Measurements from ENCODE around the gene AMOT.
"Not testable (repeated sequence)": the region's sequence is repeated elsewhere in the genome, so short reads cannot be mapped to it uniquely, and the experiment has no call there.

AMOT gene, protein sequence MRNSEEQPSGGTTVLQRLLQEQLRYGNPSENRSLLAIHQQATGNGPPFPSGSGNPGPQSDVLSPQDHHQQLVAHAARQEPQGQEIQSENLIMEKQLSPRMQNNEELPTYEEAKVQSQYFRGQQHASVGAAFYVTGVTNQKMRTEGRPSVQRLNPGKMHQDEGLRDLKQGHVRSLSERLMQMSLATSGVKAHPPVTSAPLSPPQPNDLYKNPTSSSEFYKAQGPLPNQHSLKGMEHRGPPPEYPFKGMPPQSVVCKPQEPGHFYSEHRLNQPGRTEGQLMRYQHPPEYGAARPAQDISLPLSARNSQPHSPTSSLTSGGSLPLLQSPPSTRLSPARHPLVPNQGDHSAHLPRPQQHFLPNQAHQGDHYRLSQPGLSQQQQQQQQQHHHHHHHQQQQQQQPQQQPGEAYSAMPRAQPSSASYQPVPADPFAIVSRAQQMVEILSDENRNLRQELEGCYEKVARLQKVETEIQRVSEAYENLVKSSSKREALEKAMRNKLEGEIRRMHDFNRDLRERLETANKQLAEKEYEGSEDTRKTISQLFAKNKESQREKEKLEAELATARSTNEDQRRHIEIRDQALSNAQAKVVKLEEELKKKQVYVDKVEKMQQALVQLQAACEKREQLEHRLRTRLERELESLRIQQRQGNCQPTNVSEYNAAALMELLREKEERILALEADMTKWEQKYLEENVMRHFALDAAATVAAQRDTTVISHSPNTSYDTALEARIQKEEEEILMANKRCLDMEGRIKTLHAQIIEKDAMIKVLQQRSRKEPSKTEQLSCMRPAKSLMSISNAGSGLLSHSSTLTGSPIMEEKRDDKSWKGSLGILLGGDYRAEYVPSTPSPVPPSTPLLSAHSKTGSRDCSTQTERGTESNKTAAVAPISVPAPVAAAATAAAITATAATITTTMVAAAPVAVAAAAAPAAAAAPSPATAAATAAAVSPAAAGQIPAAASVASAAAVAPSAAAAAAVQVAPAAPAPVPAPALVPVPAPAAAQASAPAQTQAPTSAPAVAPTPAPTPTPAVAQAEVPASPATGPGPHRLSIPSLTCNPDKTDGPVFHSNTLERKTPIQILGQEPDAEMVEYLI

DNA sequence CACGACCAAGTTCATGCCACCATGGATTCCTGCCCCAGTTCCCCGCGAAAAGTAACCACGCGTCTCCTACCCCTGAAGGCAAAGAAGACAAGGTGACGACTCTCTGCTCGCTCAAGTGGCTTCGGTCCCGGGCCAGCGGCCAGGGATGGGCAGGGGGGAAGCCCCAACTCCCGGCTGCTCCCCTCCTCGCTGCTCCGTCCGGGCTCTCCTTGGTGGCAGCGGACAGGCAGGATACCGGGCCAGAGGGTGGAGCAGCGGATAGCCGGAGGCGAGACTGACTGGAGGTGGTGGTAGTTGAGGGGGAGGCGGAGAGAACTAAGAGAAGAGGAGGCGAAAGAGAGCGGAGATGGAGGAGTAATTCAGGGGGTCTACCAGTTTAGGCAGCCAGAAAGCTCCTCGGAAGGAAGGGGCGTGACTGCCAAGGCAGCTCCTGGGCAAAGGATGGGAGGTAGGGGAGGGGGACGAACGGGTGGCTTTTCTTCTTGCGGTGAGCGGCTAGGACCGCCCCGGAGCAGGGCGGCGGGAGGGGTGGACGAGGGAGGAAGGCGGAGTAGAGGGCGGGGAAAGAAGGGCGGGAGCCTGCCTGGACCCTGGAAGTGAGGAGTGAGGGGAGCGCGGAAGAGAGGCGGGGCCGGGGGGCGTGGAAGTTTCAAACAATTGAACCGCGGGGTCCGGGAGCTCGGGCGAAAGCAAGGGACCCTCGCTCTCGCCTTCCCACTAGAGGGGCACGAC is at the start of gene AMOT:
AMOT (minus strand) TSS at position 450 of the 732 bp plus-strand sequence. CDS start 17,705 bp downstream, outside the sequence.
- DNase-seq = peak; percentile 1

DNA sequence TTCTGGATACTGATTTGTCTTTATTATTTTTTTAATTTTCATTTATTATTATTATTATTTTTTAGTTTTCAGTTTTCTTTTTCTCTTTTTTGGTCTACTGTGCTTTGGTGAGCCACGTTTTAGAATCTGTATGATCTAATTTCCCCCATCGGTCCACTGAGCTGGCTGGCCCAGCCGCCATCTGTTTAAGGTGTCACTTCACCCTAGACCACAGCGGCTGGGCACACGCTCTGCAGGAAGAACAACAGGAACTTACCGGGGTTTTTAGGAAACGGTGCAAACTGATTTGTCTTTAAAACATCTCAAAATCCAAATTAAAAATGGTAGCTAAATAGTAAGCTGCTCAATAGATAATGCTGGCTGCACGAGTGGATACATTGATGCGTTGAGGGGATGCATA is 48.8 kb upstream of the AMOT start:
- DNase-seq = no peak

DNA sequence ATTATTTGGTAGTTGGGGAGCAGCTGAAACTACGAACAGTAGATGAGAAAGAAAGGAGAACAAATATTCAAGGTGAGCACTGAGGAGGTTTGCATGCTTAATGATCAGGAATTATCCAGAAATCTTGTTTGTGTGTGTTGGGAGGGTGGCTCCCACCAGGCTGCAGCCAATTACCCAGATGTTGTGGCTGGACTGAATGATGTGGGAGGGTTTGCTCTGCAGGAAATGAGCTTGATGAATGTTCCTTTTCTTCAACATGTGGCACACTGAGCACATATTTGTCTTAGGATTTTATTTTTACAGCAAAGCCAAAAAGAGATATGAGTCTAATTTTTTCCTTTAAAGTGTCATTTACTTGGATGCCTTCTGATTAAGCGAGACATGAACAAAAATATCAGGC is 48.3 kb upstream of the AMOT start:
- DNase-seq = no peak

DNA sequence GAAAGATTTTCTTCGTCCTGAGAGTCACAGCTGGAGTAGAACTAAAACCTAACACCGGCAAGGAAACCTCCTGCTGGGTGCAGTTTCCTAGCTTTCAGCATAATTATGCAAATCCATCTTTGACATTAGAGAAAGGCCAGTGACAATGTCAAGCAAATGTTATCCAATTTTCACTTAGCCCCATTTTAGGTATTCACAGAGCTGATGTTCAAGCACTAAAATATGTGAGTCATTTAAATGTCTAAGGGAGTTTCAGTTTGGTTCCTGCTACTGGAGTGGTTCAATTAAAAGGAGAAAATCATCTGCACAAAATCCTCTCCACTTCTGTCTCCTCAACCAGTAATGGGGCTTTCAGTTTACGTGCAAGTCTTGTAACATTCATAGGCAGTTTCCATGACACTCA is 37.1 kb upstream of the AMOT start:
- DNase-seq = no peak

DNA sequence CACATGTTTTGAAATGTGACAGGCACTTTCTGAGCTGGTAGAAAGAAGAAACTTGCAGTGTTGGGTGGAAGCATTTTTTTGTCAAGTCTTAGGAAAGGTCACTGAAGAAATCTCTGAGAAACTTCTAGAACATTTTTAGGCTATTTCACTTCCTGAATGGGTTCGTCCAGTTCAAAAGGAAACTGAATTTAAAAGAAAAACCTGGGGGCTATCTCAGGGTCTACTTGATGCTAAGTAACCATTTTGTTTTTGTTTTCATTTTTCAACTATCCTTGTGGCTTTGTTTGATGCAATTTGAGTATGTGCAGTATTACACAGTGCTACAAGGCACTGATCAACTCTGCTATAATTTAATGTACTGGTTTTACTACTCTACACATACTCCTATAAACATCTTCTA is 34.0 kb upstream of the AMOT start:
- no peak for DNase-seq

DNA sequence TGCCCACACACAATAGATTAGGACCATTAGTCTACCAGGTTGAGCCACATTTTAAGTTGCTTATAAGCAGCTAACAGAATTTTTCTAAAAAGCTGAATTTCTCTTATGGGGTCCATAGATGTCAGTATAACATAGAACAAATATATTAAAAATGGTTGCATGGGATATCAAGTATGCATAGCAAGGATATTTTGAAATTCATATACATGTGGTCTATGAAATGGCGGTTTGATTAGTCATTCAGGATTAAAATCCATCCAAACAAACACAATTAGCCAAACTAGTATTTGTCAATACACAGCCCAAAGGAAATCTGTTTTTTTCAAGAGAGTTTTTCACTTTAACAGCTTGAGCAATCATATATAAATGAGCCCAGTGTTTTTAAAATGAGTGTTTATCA is 33.5 kb upstream of the AMOT start:
- DNase-seq = no peak

DNA sequence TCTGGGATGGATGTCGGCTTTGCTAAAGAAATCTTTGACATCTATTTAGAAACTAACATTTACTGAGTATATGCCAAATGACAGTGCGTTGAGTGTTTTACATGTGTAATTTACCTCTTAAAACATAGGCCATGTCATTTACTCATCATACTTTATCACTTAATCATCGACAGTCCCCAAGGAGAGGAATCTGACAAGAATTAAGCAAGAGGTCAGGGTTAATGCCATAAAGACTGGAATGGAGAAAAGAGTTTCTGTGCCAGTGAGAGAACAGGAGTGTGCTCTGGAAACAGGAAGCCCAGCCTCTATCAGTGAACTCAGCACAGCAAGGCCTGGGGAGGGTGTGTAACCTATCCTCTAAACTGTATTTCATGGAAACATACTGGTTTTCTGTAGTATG is 28.0 kb upstream of the AMOT start:
- no peak for DNase-seq

DNA sequence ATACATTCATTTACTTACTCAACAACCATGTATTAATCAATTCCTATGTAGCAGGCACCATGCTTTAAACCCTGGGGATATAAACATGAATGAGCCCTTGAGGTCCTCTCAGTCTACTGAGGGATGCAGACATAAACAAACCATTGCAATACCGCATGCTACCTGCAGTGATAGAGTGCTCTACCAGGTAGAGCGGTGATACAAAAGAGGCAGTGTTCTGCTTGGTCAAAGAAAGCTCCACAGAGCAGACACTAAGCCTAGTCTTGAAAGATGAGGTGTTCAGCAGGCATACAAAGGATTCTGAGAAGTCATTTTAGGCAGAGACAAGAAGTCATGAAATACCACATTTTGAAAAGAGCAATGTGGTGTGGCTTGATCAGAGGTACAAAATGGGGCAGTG is 26.9 kb upstream of the AMOT start:
- DNase-seq = no peak

DNA sequence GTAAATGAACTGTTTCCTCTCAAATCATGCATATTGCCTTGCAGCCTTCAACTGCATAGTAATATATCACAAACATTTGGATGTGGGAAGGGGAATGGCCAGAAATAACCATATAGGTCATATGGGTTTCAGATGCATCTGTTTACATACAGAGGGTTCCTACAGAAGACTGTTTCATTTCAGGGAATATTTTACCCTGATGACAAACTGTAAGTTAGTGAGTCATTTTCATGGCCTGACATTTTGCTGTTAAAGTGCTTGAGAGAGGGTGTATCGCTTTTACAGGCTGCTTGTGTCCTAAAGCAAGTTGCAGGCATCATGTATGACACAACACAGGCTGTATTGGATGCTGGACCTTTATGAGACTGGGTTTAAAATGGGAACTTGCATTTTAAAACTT is 25.5 kb upstream of the AMOT start:
- no peak for DNase-seq

DNA sequence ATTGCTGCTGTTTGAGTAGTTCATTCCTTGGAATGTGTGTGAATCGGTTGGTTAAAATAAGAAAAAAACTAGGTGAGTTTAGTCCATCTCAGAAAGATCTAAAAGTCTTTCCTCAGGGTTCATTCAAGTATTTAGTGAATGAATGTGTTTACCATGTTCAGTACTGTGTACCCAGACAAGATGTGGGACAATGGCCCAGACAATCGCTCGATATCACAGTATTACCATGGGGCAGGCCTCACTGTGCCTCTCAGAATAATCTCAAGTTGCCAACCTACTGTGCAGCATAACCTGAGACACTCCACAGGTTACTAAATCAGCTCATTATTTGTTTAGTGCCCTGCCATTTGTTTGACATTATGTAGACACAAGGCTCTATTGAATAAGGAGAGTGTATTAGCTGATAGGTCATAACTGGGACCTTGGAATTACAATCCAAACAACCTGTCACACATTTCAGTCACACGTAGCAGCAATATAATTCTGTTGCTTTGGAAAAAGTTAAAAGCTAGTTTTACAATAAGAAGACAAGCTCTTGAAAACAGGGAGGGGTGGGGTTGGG is 24.9 kb upstream of the AMOT start:
- DNase-seq = no peak

DNA sequence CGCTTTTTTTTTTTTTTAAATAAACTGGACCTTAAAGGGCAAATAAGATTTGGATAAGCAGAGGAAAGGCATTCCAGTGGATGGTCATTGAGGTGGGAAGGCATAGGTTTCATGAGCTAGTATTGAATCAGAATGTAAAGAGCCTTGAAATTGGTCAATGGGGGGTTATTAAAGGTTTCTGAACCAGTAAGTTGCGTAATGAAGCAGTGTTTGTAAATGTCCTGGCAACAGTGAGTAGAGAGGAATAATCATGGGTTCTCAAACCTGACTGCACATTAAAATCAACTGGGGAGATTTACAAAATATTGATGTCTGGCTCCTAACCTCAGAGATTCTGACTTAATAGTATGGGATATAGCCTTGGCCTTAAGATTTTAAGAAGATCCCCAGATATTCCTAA is 23.2 kb upstream of the AMOT start:
- no peak for DNase-seq

DNA sequence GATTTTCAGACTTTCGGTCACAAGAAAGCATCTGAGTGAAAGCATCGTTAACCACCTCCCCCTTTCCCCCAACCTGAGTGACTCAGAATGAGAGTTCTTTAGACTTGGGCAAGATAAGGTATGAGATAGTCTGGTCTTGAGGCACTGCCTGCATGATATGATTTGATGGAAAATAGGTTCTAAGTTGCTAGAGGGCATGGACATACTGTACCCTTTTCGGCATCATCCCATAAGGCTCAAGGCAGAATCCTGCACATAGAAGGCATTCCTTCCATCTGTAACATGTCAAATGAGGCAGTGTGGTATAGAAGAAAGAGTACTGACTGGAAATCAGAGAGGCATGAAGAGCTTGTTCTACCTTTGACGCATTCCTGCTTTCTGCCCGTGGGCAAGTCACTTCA is 16.8 kb upstream of the AMOT start:
- no peak for DNase-seq

DNA sequence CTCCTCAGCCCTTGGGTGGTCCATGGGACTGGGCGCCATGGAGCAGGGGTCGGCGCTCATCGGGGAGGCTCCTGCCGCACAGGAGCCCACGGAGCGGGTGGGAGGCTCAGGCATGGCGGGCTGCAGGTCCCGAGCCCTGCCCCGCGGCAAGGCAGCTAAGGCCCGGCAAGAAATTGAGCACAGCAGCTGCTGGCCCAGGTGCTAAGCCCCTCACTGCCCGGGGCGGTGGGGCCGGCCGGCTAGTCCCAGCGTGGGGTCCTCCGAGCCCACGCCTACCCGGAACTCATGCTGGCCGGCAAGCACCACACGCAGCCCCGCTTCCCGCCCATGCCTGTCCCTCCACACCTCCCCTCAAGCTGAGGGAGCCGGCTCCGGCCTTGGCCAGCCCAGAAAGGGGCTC is 14.3 kb upstream of the AMOT start:
- DNase-seq = not testable (repeated sequence)

DNA sequence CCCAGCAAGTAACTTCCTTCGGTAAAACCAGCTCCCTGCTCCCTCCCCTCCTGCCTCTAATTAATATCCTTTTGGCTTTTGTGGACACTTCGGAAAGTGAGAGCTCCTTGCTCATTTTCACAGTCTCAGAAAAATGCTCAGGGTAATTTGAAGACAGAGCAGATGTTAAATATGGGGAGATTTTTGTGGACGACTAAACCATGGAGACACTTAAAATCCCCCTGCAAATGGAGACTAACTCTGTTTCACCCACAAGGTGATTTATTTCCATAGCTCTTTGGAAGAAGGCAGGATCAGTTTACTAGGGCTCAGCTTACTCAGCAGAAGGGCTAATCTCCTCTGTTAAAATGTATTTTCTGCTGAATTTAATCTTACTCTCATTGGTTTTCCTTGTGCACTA is 12.2 kb upstream of the AMOT start:
- no peak for DNase-seq

DNA sequence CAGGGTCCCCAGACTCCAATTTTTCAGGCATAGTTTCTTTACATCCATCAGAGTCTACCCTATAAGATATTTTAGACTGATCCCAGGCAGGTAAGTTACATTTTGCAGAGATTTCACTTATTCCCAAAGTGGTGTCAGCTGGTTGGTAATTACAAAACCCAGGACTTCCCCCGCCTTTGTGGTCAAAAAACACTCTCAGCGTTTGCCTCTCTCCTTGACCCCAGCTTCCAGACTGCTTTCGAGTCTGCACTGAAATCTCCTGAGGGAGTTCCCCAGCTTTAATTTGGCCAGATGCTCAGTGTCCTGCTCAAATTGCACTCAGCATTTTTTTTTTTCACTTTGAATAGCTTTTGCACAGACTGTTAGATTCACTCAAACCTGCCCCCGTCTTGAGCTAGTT is 11.2 kb upstream of the AMOT start:
- DNase-seq = no peak

DNA sequence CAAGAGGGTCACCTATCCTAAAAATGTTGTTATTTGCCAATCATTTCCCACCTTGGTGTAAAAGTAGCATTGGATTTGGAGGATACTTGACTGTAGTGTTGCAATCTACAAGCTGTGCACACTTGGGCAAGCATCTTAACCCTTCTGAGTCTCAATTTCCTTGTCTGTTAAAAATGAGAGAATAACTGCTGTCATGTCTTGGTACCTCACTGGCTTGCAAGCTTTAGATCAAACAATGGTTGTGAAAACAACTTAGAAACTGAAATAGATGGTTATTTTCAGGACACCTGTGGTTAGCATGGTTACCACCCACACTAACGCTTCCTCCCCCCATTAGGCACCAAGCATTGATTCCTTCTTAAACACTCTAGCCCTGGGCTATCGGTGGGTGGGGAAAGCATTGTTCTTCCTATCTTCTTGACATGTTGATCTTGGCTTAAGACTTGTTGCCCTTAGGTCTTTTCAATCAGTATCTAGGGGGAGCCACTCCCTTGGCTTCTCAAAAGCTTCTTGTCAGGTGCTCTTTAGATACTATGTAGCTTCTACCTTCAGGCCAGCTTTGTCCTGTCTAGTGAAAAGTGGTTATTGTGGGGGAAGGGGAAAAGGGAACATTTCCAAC is 10.6 kb upstream of the AMOT start:
- no peak for DNase-seq

DNA sequence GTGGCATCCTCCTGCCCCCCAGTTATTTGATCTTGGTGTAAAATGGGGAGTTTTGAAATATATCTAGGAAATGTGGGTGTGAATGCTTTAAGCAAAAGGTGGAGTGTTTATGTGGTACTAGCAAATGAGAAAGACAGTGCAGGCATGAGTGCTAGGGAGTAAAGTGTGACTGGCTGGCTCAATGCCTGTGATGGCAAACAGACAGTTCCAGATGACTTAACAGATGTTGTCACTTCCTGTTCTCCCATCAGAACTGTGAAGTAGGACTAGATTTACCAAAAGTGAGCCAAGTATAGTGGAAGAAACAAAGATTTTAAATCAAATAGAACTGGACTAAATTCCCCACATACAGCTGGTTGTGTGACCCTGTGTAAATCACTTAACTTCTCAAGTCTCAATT is 8.4 kb upstream of the AMOT start:
- peak; percentile 7 for DNase-seq

DNA sequence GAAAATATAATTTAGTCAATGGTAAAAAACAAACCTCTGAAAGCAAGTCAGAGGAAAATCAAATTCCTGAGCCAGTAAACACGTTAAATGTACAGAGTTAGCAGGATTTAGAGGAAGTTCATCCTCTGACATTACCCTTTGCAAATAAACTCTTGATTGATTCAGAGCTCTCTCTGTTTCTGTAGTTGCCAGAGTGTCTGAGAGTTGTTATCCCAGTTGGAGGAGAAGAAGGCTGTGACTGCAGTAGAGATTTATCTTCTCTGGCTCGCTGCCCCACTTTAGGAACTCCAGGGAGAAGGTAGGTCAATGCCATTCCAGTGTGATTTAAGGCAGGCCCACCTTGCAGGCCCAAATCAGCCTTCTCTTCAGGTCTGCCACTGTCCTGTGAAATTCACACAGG is 6.2 kb upstream of the AMOT start:
- DNase-seq = no peak

DNA sequence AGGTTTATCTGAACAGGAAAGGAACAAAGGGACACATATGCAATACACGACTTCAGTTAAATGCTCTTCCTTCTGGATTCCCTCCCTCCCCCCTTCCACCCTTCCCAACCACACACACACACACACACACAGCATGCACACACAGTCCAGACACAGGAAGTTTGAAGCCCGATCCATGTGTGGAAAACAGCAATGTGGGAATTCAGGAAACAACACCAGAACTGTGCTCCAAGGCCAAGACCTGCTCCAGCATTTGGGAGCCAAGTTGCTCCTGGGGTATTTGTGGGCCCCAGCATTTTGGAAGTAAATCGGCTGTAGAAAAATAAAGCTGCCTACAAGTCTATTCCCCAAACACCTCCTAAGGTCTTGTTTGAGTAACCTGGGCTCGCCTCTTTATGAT is 5.6 kb upstream of the AMOT start:
- DNase-seq = no peak

DNA sequence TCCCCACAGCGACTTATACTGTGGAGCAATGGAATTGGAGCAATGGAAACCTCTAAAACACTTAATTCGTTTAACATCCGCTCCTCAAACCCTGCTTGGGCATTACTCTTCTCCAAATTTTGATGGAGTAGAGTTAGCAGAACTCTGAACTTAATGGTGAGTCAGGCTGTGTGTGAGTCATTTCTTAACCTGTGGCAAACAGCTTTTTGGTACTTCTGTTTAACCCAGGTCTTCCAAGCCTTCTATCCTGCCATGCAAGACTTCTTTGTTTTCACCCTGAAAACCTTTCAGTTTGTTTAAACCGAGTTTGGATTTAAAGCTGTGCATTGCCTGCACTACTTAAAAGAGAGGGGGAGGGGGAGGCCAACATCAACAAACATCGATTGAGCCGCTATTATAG is 3.6 kb upstream of the AMOT start:
- DNase-seq = no peak

DNA sequence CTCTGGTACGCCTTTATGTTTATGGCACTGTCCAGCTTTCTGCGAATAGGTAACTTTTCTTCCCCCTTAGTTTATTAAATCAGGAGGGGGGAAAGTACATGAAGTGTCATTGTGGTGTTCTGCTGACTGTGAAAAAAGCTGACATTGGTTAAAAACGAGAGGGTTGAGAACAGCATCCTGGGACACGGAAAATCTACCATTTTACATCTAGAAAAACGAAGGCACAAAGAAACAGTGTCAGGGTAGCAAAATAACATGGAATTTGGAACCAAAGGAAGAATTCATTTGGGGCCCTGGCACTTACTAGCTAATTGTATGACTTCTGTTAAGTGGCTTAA is 1.2 kb upstream of the AMOT start:
- DNase-seq = no peak

DNA sequence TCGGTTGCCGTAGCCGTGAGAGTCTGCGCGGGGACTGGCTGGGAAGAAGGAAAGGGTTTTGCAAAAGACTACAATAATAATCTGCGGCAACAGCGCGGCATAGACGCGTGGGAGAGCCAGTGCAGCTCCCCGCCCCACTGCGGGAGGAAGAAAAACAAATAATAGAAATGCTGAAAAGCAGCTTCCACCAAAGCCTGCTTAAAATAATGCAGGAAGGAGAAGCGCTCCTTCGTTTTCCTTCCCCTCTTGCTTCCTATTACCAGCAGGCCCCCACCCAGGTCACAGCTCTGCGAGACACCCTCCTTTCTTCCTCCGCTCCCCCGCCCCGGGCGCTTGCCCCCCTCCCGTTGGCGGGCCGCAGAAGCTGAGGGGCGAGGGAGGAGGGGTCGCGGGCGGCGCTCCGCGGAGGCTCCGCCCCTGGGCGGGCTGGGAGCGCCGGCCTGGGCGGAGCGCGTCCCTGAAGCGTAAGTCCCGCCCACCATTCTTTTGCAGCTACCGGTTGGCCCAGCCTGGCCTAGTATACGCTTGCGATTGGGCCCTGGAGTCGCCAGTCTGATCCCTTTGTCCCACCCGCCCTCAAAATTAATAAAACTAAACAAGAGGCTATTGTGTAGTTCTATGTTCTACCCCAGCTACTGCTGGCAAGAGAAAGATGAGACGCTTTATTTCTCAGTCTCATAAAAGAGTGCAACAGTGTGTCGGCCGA is 636 bp upstream of the AMOT start:
- peak; percentile 65 for DNase-seq

Measured in MV-4-11 (cell line).